SIG-M5 treated with dmso at 0.1 percent for 504 hours (cell line): ENCODE data around the gene XDH.
A peak's percentile ranks its signal among the peaks of the same experiment; 100 is the strongest.

Experiments used
- DNase-seq: peaks from one replicate; lab custom pipeline; 2025; ENCODE audit not compliant: unreplicated experiment; lab: John Stamatoyannopoulos, UW

XDH gene

GRCh38 chr2:31404302-31404701 lies 10.2 kb downstream of the XDH start:
- DNase-seq = no peak

DNA sequence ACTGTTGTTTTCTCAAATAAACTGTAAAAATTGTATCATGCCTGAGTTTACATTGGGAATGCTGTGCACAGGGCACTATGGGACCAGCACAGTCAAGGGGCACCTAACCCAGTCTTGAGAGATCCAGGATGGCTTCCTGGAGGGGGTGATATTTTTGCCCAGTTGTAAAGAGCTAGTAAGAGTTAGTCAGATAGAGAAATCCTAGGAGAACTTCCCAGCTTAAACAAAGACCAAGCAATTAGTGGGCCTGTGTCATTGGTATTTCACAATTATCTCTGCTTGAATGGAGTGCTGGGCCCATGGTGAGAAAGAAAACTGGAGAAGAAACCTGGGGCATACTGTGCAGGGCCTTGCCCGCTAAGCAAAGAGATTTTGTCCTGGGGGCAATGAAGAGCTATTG lies 12.2 kb downstream of the XDH start:
- no peak for DNase-seq

DNA sequence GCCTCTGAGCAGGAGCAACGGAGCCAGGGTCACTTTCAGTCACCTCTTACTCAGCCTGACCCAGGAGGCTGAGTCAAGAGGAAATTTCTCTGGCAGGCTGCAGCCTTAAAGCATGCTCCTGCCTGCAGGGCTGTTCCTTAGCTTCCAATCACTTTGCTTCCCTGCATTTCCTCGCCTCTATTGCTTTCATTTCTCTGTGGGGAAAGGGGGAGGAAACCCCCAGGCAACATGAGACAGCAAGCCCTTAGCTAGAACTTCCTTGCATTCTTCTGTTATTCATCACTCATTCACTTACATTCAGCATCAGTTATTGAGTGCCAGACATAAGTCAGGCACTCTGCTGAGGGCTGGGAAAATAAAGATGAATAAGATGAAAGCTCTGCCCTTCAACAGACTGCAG lies 13.0 kb downstream of the XDH start:
- no peak for DNase-seq

DNA sequence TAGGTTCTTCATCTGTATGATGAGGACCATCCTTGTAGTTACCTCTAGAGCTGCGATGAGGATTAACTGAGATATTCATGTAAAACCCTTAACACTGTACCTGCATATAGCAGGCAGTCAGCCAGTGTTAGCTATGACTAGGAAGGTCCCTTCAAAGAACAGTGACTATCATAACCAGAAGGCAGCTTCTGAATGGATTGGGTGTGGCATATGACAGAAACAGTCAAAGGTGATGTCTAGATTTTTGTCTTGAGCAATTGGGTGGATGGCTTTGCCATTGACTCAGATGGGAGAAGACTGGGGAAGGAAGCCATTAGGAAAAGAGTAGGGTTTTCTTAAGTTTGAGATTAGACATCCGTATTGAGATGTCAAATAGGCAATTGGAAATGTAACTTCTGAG lies 15.7 kb downstream of the XDH start:
- no peak for DNase-seq

DNA sequence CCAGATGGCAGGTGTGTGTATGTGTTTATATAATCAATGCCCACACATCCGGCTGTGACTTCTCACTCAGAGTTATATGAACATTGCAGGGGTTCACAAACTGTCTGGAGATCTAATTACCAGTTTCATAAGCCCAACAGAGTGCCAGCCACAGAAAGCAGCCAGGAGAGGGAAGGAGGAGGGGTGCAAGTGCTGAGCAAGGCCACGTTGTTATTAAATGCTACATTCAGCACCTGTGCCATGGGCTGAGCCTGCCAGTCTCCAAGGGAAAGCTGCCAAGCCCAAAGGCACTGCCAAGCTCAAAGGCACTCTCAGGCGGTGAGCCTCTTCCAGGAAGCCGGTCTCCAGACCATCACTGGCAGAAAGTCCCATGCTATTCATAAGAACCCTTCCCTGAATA lies 17.4 kb downstream of the XDH start:
- no peak for DNase-seq

- no peak for DNase-seq
These were observed 24.2 kb downstream of the XDH start for GRCh38 chr2:31390324-31390723.

GRCh38 chr2:31388736-31389135 lies 25.8 kb downstream of the XDH start:
- DNase-seq = no peak

GRCh38 chr2:31387850-31388249 lies 26.7 kb downstream of the XDH start:
- no peak for DNase-seq

GRCh38 chr2:31386648-31387047 lies 27.9 kb downstream of the XDH start:
- no peak for DNase-seq

DNA sequence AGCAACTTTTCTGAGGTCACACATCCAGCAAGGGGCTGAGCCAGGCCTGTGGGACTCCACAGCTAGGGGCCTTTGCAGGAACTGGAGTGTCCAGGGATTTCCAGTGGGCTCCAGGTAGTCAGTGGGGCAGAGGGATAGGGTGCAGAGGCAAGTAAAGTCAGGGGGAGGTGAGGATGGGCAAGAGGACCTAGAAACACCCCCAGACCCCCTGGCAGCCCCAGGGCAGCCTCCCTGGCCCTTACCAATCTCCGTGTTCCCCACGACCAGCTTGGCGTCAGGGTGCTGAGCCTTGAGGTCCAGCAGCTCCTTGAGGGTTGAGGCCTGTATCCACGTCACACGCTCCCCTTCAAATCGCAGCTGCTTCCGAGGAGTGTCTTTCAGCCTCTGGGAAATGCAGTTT lies 28.4 kb downstream of the XDH start:
- no peak for DNase-seq

DNA sequence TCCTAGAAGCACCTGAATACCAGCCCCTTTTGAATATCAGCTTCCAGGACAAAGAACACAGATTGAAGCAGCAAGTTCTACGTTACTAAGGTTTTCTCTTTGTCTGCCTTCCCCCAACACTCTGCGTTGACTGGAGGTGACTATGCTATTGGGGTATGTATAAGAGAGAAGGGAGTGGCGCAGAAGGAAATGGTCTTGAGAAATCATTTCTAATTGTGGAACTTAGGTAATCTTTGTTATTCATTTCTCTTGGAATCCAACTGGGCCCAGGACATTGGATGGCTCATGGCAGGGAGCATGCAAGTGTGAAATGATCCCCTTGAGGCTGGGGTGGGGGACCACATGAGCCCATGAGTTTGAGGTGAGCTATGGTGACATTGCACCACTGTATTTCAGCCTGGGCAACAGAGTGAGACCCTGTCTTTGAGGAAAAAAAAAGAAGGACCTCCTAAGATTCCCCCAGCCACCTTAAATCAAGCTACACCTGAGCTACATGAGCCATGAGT lies 29.7 kb downstream of the XDH start:
- peak; percentile 7 for DNase-seq

DNA sequence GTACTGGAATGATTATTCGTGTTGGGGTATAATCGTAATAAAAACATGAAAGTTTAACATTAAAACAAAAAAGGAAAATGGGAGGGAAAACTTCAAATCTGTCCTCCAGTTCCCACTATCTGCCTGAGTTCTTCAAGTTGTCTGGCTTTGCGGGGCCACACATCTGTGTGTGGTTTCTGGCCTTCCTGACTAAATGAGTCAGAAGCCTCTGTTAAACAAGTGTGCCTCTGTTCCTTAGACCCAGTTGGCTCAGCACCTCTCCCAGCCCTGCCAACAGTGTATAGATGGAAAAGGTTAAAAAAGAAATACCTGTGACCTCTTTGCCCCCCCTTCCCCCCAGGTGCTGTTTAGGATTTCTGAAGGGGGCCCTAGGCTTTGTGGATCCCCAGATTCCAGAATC lies 30.2 kb downstream of the XDH start:
- no peak for DNase-seq

- DNase-seq = no peak
These were observed 30.9 kb downstream of the XDH start for GRCh38 chr2:31383471-31384153.

GRCh38 chr2:31382452-31383120 lies 32.0 kb downstream of the XDH start:
- no peak for DNase-seq

- DNase-seq = no peak
These were observed 32.9 kb downstream of the XDH start for GRCh38 chr2:31381601-31382000.

DNA sequence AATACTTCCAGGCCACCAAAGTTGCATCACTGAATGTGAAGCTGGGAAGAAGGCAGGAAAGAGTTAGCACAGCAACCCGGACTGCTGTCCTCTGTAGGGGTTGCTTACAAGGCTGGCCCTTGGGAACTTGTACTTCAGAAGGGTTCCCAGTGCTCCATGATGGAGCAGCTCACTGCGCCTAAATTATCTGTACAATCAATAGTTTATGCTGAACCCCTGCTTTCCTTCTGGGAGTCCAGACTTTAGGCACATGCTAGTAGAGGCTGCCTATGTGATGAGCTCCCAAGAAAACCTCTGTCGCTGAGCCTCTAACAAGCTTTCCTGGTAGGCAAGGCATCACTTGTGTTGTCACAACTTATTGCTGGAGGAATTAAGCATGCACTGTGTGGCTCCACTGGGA lies 34.3 kb downstream of the XDH start:
- no peak for DNase-seq

- DNase-seq = no peak
These were observed 34.8 kb downstream of the XDH start for GRCh38 chr2:31379747-31380146.

GRCh38 chr2:31378791-31379501 lies 35.6 kb downstream of the XDH start:
- DNase-seq = no peak

GRCh38 chr2:31378389-31378788 lies 36.2 kb downstream of the XDH start:
- DNase-seq = no peak

GRCh38 chr2:31373127-31373526 lies 41.4 kb downstream of the XDH start:
- DNase-seq = no peak

- DNase-seq = no peak
These were observed 42.4 kb downstream of the XDH start for GRCh38 chr2:31372097-31372496.

DNA sequence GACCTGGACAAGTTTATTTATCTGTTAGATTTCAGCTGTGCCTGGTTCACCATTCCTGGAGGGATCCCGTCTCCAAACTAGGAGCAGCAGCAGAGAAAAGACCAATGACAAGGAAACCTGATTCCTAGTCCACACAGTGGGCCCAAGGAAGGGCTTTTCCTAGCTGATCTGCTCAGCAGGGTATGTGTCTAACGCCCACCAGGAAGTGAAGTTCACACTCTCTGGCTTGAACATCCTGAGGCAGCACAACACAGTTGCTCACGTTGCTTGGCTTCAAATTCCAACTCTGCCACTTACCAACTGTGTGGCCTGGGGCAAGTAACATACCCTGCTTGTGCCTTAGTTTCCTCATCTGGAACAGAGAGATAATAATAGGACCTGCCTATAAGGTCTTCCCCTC lies 42.9 kb downstream of the XDH start:
- no peak for DNase-seq
